ENCODE measurements around the gene CLDN6.
A peak's percentile ranks its signal among the peaks of the same experiment; 100 is the strongest.

Gene CLDN6

DNA sequence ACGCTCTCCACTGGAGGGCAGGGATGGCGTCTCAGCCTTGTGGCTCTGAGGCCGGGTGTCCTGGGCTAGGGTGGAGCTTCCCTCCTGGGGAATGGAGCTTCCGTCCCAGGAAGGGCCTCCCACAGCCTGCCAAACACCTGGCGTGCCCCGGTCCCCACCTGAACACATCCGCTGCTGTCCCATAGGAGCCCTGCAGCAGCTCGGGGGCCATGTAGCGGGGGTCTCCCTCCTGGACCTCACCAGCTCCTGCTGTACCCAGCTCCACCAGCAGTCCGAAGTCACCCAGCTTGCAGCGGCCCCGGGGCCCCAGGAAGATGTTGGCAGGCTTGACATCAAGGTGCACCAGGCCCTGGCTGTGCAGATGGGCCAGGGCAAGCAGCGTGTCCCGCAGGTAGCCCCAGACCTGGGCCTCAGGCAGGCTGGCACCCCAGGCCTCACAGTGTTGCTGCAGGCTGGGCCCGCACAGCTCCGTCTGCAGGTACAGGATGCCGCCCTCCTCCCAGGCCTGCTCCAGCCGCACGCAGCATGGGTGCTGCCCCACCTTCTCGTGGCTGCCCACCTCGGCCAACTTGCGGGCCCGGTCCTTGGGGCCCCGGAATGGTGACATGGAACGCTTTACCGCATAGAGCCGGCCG, 42.7 kb downstream of the CLDN6 start:
- H3K27ac ChIP-seq = no peak overlapping the region
- TF ChIP-seq, protein P1, sequence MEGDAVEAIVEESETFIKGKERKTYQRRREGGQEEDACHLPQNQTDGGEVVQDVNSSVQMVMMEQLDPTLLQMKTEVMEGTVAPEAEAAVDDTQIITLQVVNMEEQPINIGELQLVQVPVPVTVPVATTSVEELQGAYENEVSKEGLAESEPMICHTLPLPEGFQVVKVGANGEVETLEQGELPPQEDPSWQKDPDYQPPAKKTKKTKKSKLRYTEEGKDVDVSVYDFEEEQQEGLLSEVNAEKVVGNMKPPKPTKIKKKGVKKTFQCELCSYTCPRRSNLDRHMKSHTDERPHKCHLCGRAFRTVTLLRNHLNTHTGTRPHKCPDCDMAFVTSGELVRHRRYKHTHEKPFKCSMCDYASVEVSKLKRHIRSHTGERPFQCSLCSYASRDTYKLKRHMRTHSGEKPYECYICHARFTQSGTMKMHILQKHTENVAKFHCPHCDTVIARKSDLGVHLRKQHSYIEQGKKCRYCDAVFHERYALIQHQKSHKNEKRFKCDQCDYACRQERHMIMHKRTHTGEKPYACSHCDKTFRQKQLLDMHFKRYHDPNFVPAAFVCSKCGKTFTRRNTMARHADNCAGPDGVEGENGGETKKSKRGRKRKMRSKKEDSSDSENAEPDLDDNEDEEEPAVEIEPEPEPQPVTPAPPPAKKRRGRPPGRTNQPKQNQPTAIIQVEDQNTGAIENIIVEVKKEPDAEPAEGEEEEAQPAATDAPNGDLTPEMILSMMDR (conservative IDR thresholded peaks at IDR 0.05) = no peak

GRCh38 chr16:2974319-2975056, 43.5 kb downstream of the CLDN6 start:
- TF ChIP-seq, protein P1 (conservative IDR thresholded peaks at IDR 0.05) = no peak
- H3K27ac ChIP-seq = peak overlapping the region; percentile 76

DNA sequence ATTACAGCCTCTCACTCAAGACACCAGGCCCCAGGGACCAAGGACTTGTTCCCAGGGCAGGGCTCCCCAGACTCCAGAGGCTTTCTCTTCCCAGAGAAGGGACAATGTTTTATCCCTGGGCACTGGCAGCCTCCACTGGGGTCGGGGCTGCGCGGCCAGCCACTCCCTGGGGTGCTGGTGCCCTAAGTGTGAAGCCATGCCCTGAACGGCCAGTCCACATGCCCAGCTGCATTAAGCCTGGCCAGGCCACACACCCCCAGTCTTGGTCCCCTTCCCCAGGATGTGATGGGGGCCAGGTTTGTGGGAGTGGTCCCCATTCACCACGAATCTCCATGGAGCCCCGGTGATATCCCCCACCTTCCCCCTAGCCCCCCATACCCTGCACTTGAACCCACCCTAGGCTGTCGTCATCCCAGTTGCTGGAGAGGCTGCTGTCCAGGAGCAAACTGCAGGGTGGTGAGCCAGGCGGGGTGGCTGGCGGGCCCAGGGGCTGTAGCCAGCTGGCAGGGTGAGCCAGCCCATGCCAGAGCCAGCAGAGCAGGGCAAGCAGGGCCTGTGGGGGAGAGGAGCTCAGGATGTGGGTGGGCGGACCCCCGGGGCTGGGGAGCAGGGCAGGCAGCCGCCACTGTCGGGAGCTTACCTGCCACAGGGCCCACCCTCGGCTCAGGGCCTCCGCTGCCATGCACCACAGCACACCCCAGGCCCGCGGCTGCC, 44.2 kb downstream of the CLDN6 start:
- H3K27ac ChIP-seq = peak overlapping the region; percentile 76
- TF ChIP-seq, protein P1 (conservative IDR thresholded peaks at IDR 0.05) = no peak

- peak overlapping the region; percentile 76 for H3K27ac ChIP-seq
- TF ChIP-seq, protein P1 (conservative IDR thresholded peaks at IDR 0.05) = no peak
These were observed 44.9 kb downstream of the CLDN6 start for GRCh38 chr16:2973093-2973492.

GRCh38 chr16:2971985-2972784, 45.8 kb downstream of the CLDN6 start:
- peak overlapping the region; percentile 76 for H3K27ac ChIP-seq
- TF ChIP-seq, protein P1 (conservative IDR thresholded peaks at IDR 0.05) = no peak

- H3K27ac ChIP-seq = peak overlapping the region; percentile 76
- TF ChIP-seq, protein P1 (conservative IDR thresholded peaks at IDR 0.05) = no peak
These were observed 46.6 kb downstream of the CLDN6 start for GRCh38 chr16:2971134-2971984.

Measured in VCaP (cell line).